IPS-NIHi7 (cell line): ENCODE results near the gene LPP.
"Not testable (repeated sequence)": the region's sequence is repeated elsewhere in the genome, so short reads cannot be mapped to it uniquely, and the experiment has no call there.

Source experiments
- DNase-seq: peaks from one replicate; pipeline ENCODE4 v3.0.0; 2012; ENCODE audit warnings: mixed read lengths; ENCODE audit errors: extremely low spot score

The LPP gene

GRCh38 chr3:188397766-188398705, 244.1 kb downstream of the LPP start:
- no peak for DNase-seq

DNA sequence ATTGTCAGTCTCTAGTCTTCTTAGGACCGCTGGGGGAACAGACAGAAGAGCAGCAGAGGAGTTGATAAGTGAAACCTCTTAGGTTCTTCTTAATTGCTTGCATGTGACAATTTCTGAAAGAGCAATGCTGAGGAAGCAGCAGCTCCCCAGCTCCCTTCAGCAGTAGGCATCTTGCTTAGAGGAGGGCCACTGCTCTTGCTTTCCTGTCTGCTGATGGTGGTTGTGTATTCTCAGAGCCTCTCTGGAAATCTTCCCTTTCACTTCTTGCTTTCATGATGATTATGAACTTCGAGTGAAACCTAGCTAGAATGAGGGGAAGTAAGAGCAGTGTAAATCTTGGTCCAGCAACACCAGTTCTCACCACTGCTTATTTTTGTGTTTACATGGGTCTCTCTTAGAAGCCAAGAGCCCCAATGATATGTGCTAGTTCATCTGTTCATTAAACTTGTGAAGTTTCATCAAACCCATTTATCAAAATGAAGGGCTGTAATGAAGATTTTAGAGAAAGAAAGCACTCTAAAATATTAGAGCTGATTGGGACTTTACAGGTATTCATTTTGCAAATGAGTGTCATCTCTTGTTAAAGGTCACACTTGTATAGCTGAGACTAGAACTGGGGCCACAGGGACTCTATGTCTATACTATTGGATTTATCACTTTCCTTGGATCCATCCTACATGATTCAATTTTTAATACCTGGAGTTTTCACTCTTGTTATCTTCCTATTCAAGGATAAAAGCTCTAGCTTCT, 246.7 kb downstream of the LPP start:
- no peak for DNase-seq

DNA sequence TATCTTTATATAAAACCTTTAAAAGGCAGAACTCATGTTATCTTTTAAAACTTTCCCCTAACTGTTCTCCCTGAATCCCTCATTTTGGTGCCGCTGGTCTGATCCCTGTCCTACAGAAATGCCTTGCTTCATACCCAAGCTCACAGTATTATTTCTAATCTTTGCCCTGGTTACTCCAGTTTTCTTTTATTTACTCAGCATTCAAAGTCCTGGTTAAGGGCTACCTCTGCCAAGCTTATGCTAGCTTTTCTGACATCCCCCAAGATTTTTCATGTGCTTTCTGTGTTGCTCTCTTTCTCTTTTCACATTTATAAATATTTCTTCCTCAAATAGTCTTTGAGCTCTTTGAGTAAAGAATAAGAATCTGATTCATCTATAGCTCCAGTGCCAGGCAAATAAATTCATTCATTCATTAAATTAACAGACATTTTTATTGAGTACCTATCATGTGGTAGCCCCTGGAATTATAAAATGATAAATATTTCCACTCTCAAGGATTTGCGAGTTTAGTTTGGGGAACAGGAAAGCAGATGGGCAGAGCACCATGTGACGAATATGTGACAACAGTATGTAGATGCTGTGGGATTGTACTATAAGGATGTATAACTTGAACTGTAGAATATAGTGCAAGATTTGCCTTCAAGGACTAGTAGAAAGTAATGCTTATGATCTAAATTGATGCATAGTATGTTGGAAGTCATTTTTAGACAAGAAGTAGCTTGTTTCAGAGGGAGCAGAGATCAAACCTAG, 247.5 kb downstream of the LPP start:
- no peak for DNase-seq

GRCh38 chr3:188402229-188402628, 248.3 kb downstream of the LPP start:
- no peak for DNase-seq

GRCh38 chr3:188403404-188403803, 249.4 kb downstream of the LPP start:
- no peak for DNase-seq

DNA sequence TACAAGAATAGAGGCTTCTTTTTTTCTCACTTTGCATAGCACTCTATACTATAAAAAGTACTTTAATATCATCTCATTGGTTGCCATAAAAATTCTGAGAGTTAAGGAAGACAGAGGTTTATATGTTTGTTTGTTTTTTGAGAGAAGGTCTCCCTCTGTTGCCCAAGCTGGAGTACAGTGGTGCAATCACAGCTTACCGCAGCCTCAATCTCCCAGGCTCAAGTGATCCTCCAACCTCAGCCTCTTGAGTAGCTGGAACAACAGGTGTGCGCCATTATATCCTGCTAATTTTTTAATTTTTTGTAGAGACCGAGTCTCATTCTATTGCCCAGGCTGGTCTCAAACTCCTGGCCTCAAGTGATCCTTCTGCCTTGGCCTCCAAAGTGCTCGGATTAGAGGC, 250.2 kb downstream of the LPP start:
- DNase-seq, result no peak

DNA sequence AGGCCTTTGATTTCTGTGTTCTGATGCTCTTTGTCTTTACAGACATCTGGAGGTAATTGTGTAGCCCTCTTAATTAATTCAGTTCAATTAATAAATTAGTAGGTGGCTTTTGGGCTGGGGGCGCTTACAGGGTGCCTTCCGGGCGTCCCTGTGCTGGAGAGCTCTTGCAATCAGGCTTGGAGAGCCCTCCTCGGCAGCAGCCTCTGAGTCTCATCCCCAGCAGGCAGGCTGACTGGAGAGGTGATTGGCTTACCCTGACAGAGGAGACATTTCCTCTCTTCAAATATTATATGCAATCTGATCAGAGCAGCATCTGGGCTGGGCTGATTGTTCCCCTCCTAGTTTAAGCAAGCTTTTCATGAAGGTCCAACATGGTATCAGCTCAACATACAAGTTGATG, 250.7 kb downstream of the LPP start:
- no peak for DNase-seq

DNA sequence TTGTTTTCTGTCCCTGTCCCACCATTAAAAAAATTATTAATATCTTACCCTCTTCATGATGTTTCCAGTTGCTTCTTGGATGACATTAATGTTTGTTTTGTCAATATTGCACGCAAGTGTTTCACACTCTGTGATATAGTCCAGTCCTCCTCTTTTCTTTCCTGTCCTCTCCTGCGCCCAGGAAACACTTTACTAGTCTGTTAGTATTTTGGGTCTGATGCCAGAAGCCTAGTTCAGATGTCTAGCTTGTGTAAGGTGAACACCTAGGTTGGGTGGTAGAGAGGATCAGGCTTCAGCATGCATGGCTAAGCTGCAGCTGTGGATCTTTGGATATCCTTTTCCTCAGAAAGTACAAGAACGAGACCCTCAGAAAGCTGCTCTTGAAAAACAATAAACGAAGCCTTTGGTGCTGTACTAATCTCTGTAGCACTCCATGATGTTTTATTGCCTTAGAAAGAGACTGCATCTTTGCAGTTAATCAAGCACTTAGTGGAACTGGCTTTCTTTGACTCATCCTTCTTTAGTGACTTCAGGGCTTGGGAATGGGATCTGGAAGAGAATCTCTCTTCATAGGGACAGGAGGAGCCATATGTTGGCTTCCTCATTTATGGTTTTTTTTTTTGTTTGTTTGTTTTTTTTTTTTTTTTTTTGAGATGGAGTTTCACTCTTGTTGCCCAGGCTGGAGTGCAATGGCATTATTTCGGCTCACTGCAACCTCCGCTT, 253.4 kb downstream of the LPP start:
- DNase-seq, result no peak

DNA sequence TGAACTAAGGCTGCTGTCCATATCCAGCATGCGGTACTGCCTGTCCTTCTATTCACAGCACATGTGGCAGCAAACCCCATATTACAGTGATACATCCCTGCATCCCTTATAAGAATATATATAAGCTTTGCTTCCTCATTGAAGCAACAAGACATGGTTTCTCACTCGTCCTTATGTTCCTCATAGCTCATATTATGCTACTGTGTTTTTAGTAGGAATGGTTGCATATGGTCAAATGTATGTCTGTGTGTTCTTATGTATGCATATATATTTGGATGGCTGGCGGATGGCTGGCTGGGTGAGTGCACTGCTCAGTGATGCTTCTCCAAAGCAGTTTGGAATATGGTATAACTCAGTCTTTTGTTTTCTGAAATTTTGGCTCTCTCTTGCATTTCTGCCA, 254.9 kb downstream of the LPP start:
- DNase-seq, result no peak

DNA sequence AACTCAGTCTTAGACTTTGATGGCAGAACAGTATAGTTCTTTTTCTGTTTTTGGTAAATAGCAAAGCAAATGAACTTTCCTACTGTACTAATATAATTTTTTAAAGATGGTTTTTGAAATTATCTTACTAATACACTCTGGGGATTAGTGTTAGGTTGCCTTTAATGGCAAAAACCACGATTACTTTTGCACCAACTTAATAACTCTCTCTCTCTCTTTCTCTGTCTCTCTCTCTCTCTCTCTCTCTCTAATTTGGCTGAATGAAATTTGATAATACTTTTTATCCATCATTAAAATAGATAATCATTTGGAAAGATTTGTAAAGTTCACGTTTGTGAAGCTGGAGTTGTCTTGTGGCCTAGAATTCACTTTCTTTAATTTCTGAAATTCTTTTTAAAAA, 257.8 kb downstream of the LPP start:
- no peak for DNase-seq

DNA sequence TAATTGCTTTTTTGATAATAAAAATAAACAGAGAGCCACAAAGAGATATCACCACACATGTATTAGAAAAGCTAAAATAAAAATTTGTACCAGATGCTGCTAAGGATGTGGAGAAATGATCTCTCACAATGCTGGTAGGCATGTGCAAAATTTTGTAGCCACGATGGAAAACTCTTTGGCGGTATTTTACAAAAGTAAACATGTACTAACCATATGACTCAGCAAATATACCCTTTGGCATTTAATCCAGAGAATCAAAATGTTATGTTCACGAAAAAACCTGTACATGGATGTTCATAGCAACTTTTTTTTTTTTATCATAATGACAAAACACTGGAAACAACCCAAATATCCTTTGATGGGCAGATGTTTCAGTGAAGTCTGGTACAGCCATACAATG, 261.2 kb downstream of the LPP start:
- DNase-seq, result no peak

- no peak for DNase-seq
These were observed 262.1 kb downstream of the LPP start for GRCh38 chr3:188416041-188416440.

GRCh38 chr3:188417271-188417696, 263.3 kb downstream of the LPP start:
- DNase-seq, result no peak

DNA sequence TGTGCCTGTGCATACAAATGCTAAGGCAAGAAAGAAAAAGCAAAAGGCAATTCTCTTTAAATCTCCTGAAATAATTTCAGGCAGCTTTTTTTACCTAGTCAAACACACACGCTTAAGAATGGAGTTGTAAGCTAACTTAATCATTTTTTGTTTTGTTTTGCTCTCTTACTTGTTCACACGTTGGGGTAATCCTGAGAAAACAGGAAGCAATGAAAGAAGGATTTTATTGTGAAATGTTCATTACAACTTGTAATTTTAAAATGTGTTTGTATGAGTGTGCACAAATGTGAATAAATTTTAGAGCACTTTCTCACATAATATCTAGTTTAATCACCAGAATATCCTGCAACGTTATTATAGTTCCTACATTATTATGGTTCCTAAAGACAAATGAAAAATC, 263.8 kb downstream of the LPP start:
- no peak for DNase-seq

DNA sequence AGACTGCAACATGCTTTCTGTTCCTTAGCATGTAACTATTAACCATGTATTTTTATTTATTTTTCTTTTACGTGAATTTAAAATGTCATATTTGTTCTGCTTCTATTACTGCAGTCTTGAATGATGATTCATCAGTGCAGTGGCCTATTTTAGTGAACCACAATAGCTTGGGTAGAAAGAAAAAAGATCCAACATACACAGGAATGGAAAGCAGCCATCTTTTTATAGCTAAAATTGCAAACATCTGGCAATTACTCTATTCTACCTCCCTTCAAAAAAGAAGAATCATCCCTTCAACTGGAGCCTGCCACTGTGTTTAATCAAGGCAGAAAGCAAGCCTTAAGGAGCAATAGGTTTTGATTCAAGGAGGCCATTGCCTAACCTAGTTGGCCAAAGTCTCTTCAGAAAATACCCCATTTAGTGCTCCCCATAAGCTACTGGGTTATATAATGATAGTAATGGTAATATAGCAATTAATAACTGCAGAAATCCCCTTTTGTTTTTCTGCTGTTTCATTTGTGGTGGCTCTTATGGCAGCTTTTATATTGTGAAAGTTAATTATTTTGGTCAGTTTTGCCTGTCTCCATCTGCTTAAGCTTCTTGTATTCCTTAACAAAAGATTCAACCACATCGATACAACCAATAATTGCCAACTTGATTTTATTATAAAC, 267.3 kb downstream of the LPP start:
- DNase-seq, result no peak

DNA sequence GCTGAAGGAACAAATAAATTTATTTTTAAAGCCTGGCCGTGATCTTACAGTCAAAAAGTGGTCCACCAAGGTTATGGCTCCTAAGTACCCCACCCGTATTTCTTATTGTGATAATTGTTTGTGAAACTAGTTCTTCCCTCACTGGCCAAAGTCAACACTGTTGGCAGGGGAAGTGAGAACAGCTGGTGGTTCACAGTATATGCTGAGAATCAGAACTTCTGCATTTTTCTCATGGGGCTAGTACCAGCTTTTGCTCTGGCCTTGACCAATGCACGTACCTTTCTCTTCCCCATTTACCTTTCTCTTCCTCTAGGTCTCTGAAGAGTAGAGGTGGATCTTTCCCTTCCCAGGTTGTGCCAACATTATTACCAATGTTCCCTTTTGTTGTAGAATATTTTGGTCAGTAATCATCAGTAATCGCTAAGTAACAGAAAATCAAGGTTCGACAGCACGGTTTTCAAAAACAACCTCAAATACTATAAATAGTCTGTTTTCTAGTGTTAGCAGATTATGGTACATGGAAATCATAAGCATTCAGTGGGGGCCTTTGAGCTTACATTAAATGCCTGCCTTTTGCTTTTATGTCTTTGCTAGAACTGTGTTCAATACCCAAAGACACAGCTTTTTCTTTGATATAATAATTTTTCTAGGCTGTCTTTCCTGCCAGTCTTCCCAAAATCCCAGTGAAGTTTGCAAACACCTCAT, 268.0 kb downstream of the LPP start:
- DNase-seq, result no peak

DNA sequence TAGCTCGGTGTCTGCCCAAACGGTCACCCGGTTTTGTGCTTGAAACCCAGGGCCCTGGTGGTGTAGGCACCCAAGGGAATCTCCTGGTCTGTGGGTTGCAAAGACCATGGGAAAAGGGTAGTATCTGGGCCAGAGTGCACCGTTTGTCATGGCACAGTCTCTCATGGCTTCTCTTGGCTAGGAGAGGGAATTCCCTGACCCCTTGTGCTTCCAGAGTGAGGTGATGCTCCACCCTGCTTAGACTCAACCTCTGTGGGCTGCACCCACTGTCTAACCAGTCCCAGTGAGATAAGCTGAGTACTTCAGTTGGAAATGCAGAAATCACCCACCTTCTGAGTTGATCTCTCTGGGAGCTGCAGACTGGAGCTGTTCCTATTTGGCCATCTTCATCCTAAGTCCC, 274.0 kb downstream of the LPP start:
- not testable (repeated sequence) for DNase-seq

DNA sequence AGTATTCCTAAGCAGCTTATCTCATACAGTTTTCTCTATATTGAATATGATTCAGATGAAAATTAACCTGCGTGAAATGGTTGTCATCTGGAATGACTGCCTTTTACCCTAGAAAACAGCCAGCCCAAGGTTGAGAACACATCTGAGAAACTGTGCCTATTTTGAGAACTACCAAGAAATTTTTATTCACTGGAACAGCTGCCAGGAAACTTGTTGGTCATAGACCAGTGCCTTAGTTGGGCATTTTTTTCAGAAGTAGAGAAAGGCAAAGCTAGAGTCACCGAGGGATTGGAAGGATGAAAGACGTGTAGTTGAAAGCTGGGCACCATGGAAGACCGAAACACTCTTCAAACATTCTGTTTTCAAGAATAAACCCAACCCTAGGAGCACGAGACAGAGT, 277.1 kb downstream of the LPP start:
- no peak for DNase-seq

GRCh38 chr3:188431553-188431952, 277.6 kb downstream of the LPP start:
- DNase-seq, result no peak

GRCh38 chr3:188432802-188433520, 279.0 kb downstream of the LPP start:
- no peak for DNase-seq
